Gastrocnemius medialis (tissue), 4 donors: ENCODE results near the gene SPACA5.

Experiments used
- POLR2A ChIP-seq, 2 donors: fragments of 450-650 bp; IDR thresholded peaks; one replicate each; pipeline ENCODE4 v1.6.1; 2017; ENCODE audit warnings: antibody characterized with exemption in 2 of 2, mild to moderate bottlenecking in 2 of 2, moderate library complexity in 2 of 2
- TF ChIP-seq, protein P1 (sequence below), 5 experiments: fragments of 450-650 bp in 3 of 5; fragments of 200-600 bp in 2 of 5; sonication (generic) in 2 of 5; IDR thresholded peaks in 4 of 5; conservative IDR thresholded peaks in 1 of 5; 1 replicate in 4 of 5; 2 replicates in 1 of 5; pipeline ENCODE4 v1.5.1; 2016 to 2019; ENCODE audit warnings: antibody characterized with exemption in 5 of 5, mild to moderate bottlenecking in 3 of 5, moderate library complexity in 3 of 5

DNA sequence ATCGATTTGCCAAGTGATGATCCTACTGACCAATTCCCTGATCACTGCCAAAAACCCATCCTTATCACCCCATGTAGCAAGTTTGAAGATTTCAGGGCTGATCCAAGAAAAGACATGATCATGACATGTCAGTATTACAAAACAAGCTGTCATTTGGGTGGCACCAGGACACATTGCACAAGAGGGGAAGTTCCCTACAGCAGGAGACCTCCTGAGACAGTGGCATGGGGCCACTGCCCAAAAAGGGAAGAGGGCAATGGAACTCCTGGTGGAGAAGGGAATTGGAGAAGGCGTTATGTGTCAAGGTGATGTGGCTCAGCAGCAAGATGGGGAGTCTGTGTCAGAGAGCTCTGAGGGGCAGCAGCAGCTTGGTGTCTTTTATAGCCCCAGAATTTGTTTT is 46.4 kb upstream of the SPACA5 start:
- no peak for TF ChIP-seq POLR2A (IDR thresholded peaks at IDR 0.05)
- TF ChIP-seq, protein P1, sequence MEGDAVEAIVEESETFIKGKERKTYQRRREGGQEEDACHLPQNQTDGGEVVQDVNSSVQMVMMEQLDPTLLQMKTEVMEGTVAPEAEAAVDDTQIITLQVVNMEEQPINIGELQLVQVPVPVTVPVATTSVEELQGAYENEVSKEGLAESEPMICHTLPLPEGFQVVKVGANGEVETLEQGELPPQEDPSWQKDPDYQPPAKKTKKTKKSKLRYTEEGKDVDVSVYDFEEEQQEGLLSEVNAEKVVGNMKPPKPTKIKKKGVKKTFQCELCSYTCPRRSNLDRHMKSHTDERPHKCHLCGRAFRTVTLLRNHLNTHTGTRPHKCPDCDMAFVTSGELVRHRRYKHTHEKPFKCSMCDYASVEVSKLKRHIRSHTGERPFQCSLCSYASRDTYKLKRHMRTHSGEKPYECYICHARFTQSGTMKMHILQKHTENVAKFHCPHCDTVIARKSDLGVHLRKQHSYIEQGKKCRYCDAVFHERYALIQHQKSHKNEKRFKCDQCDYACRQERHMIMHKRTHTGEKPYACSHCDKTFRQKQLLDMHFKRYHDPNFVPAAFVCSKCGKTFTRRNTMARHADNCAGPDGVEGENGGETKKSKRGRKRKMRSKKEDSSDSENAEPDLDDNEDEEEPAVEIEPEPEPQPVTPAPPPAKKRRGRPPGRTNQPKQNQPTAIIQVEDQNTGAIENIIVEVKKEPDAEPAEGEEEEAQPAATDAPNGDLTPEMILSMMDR (IDR thresholded peaks at IDR 0.05 in 4 of 5, conservative IDR thresholded peaks at IDR 0.05 in 1 of 5): no peak
